Thyroid gland (tissue), 4 donors: ENCODE data around the gene ENPP3.

Experiments
- CTCF ChIP-seq, 6 experiments: fragments of 200-600 bp in 3 of 6; fragments of 450-650 bp in 3 of 6; sonication (generic) in 3 of 6; IDR thresholded peaks; one replicate each; pipeline ENCODE4 v1.5.1; 2016 to 2019; ENCODE audit warnings: antibody characterized with exemption in 6 of 6, mild to moderate bottlenecking in 2 of 6, inconsistent platforms in 1 of 6, moderate library complexity in 1 of 6
- POLR2A ChIP-seq, 2 donors: fragments of 450-650 bp; IDR thresholded peaks; one replicate each; pipeline ENCODE4 v1.6.1; 2017; ENCODE audit warnings: antibody characterized with exemption in 2 of 2, mild to moderate bottlenecking in 2 of 2, moderate library complexity in 1 of 2

GRCh38 chr6:131736003-131736596, 99.0 kb downstream of the ENPP3 start:
- TF ChIP-seq CTCF (IDR thresholded peaks at IDR 0.05) (no peak), POLR2A (IDR thresholded peaks at IDR 0.05) (no peak)
